Activated naive CD8-positive, alpha-beta T cell treated with anti-CD3 and anti-CD28 coated beads, Interleukin-2, amount 10 ng/mL, durations not matched to agents 7 days and 5 days (primary cell): ENCODE results near the gene FCMR. TPM values are rescaled to one million over a fixed set of nuclear protein-coding genes. Genes with fewer than 3 reads are reported as not detected.
"Not testable (repeated sequence)": the region's sequence is repeated elsewhere in the genome, so short reads cannot be mapped to it uniquely, and the experiment has no call there.

Experiments
- ATAC-seq: fragments of 150-1000 bp; cut with Tn5 transposase; one replicate; pipeline ENCODE4 v1.10.0; 2021; ENCODE audit warnings: low read depth, moderate library complexity
- POLR2A ChIA-PET: fragments of 350-600 bp; sonication (Branson Sonifier 250); formaldehyde crosslinking; loops from one replicate; lab custom pipeline; 2021; ENCODE audit warnings: antibody characterized with exemption; lab: Charles Lee
- DNase-seq: peaks from one replicate; pipeline ENCODE4 v3.0.0; 2021
- H3K27ac Mint-ChIP-seq: one replicate; pipeline ENCODE4 v1.8.0; 2022; ENCODE audit warnings: mild to moderate bottlenecking, mixed read lengths
- H3K27me3 Mint-ChIP-seq: one replicate; pipeline ENCODE4 v1.8.0; 2022; ENCODE audit warnings: mild to moderate bottlenecking, moderate library complexity, mixed read lengths
- H3K36me3 Mint-ChIP-seq: one replicate; pipeline ENCODE4 v1.8.0; 2021; ENCODE audit warnings: mild to moderate bottlenecking, mixed read lengths
- H3K4me1 Mint-ChIP-seq: one replicate; pipeline ENCODE4 v1.8.0; 2021; ENCODE audit warnings: mixed read lengths
- H3K4me3 Mint-ChIP-seq: one replicate; pipeline ENCODE4 v1.8.0; 2022; ENCODE audit warnings: mild to moderate bottlenecking, moderate library complexity, mixed read lengths
- H3K9me3 Mint-ChIP-seq: one replicate; pipeline ENCODE4 v1.8.0; 2021; ENCODE audit warnings: mixed read lengths
- total RNA-seq, 2 experiments: library from RNA; stranded (reverse); gene quantifications; one replicate each; pipeline ENCODE4 v1.2.3, GENCODE V29; 2021

The FCMR gene
- total RNA-seq, 2 experiments from 2014 or later, result 145 to 159 TPM

DNA sequence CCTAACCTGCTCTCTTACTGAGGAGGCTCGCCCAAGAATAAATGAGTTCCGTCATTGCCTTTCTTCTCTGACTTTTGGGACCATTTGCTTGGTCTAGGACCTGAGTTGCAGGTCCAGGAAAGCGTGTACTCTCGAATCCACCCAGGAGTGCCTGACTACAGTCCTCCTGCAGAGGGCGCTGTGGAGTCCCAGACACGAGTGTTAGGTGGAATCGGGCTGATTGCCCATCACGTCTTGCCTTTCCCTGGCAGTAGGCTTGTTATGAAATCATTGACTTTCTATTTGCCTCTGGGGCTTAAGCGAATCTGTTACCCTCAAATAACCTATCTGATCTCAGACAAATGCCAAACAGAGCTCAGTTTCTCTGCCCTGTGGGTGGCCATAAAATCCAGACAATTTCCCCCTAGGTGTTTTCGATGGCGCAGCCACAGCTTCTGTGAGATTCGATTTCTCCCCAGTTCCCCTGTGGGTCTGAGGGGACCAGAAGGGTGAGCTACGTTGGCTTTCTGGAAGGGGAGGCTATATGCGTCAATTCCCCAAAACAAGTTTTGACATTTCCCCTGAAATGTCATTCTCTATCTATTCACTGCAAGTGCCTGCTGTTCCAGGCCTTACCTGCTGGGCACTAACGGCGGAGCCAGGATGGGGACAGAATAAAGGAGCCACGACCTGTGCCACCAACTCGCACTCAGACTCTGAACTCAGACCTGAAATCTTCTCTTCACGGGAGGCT, 56.6 kb downstream of the FCMR start, which contains the start of gene IL20:
TSS of gene IL20 (plus strand) at position 685 of the 733 bp plus-strand sequence. CDS start 230 bp downstream, outside the sequence.
- DNase-seq (peak; percentile 83), ATAC-seq (peak; percentile 79)
- Mint-ChIP-seq H3K9me3 (peaks cover 2% of the 10 kb centered on the region), H3K4me3 (no peak within 1 kb of the TSS), H3K36me3 (no peaks in the 10 kb centered on the region), H3K27me3 (peaks cover 35% of the 10 kb centered on the region), H3K27ac (no peak within 1 kb of the TSS), H3K4me1 (peaks cover 3% of the 10 kb centered on the region)
- POLR2A ChIA-PET, result no interaction called here

DNA sequence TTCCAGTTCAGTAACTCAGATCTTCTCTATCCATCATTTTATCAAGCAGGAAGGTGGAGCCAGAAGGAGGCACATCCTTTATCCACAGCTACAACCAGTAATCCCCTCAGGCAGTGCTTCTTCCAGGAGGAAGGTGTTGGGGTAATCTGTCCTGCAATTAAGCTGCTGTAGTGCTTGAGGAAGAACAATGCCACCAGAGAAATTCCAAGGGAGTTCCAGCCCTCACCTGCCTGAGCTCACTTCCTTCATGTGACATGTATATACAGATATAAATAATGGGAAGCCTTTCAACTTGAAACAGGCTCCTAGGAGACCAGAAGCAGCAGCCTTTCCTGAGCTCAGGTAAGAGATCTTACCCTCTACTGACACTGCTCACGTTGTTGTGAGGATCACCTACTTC, 58.5 kb downstream of the FCMR start:
- H3K4me1 Mint-ChIP-seq, result peaks cover 7% of the 10 kb centered on the region
- DNase-seq, result no peak
- H3K36me3 Mint-ChIP-seq, result no peaks in the 10 kb centered on the region
- no peak for ATAC-seq
- H3K9me3 Mint-ChIP-seq, result peaks cover 2% of the 10 kb centered on the region
- no peak overlapping the region for H3K4me3 Mint-ChIP-seq
- H3K27me3 Mint-ChIP-seq, result peaks cover 32% of the 10 kb centered on the region
- POLR2A ChIA-PET, result no interaction called here
- H3K27ac Mint-ChIP-seq, result no peak overlapping the region

- H3K4me3 Mint-ChIP-seq, result no peak overlapping the region
- peaks cover 13% of the 10 kb centered on the region for H3K4me1 Mint-ChIP-seq
- ATAC-seq (no peak), DNase-seq (no peak)
- H3K36me3 Mint-ChIP-seq, result no peaks in the 10 kb centered on the region
- peaks cover 21% of the 10 kb centered on the region for H3K27me3 Mint-ChIP-seq
- H3K9me3 Mint-ChIP-seq, result peaks cover 2% of the 10 kb centered on the region
- H3K27ac Mint-ChIP-seq, result no peak overlapping the region
- POLR2A ChIA-PET, result no interaction called here
These were observed 61.6 kb downstream of the FCMR start for GRCh38 chr1:206860165-206860564.

DNA sequence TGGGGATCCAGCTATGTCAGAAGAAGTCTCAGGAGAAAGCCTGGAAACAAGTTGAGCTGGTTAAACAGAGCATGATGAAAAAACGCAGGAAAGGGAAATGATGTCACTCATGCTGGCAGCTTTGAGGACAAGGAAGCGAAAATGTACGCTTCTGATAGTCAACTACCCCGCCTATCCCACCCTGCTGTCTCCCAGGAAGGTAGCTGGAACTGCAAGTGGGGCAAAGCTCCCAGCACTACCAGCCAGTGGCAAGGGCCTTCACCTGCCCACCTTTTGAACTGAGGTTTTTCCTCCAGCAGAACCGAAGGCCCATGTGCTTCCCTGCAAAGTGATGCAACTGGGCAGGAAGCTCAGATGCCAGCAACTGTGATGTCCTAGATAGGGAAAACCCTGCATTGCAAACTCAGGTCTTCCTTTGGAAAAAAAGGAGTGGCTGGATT, 62.6 kb downstream of the FCMR start:
- Mint-ChIP-seq H3K36me3 (no peaks in the 10 kb centered on the region), H3K4me3 (no peak overlapping the region), H3K27me3 (peaks cover 17% of the 10 kb centered on the region), H3K4me1 (peaks cover 13% of the 10 kb centered on the region), H3K27ac (peak overlapping the region; percentile 52), H3K9me3 (peaks cover 5% of the 10 kb centered on the region)
- no peak for DNase-seq
- ATAC-seq, result no peak
- POLR2A ChIA-PET, result no interaction called here

DNA sequence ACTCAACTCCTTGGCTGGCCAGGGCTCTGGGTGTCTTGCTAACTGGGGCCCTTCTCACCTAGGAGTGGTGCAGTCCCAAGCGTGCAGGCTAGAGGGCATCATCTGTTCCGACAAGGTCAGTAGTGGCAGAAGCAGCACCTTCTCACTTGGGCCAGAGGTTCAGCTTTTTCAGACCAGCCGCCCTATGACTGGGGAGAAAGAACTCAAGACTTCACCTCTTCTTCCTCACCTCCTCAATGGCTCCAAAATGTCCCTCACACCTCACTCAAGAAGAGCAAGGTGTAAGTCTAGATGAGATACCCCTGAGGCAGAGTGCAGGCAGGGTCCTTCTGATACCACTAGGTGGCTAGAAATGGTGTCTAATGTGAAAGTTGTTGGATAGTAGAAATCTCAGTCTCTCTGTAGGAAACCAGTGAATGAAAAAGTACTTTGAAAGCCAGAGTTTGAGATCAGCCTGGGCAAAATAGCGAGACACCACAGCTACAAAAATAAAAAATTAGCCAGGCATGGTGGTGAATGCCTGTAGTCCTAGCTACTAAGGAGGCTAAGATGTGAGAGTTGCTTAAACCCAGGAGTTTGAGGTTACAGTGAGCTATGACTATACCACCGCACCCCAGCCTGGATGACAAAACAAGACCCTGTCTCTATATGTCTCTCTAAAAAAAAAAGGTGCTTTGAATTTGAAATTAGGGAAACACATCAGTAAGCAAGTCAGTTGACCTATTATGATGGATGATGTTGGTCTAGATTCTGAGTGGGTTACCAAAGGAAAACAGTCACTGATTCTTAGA, 64.9 kb downstream of the FCMR start:
- H3K27ac Mint-ChIP-seq, result no peak overlapping the region
- DNase-seq (no peak), ATAC-seq (no peak)
- H3K9me3 Mint-ChIP-seq, result peaks cover 7% of the 10 kb centered on the region
- peaks cover 15% of the 10 kb centered on the region for H3K27me3 Mint-ChIP-seq
- POLR2A ChIA-PET, result interaction anchor here (0.6 kb wide), 1 partner anchor 13 kb away, joined by 3 read pairs; no protein-coding TSS in a partner anchor
- no peaks in the 10 kb centered on the region for H3K36me3 Mint-ChIP-seq
- no peak overlapping the region for H3K4me3 Mint-ChIP-seq
- H3K4me1 Mint-ChIP-seq, result peaks cover 13% of the 10 kb centered on the region

DNA sequence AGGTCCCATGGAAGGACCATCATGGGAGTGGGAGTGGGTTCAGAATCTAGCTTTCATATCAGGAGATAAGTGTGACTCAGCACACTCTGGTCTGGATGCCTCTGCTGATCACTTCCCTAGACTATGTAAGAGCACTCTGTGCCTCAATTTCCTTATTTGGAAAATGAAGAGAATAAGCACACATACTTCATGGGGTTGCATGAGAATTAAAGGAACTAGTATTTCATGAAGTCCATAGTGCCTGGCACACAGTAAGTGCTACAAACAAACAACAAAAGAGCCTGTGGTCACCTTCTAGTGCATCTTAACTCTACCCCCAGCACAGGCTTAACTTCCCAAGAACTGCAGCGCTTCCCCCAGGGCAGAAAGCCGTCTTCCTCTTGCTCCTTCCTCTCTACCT, 65.9 kb downstream of the FCMR start:
- H3K4me3 Mint-ChIP-seq, result no peak overlapping the region
- H3K36me3 Mint-ChIP-seq, result peaks cover 2% of the 10 kb centered on the region
- no peak for ATAC-seq
- H3K4me1 Mint-ChIP-seq, result peaks cover 13% of the 10 kb centered on the region
- POLR2A ChIA-PET, result no interaction called here
- H3K27ac Mint-ChIP-seq, result no peak overlapping the region
- peaks cover 18% of the 10 kb centered on the region for H3K27me3 Mint-ChIP-seq
- peaks cover 7% of the 10 kb centered on the region for H3K9me3 Mint-ChIP-seq
- no peak for DNase-seq

DNA sequence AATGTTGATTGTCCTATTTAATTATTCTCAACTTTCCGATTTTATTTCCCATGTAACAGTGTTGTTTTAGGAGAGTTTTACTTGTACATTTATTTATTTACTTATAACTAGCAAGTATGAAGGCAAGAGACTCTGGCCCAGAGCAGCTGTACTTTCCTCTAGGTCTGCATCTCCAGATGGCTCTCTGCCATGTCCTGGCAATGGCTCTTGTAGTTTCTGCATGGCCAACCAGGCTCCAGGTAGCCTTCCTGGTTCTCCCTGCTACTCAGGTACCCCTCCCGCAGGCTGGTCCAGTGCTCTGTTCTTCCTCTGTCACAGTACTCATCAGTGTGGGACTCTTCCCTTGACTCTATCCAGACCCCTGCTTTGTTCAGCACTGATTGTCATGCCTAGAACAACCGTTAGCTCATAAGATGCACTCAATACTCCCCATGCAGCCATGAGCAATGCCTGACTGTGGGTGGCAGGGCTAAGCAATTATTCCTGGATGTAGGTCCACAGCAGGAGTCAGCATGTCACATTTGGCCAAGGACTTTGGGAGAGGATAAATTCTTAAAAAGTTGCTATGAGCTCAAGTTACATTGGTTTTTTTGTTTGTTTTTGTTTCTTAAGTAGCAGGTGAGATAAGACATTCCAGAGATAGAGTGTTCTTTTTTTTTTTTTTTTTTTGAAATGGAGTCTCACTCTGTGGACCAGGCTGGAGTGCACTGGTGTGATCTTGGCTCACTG, 67.2 kb downstream of the FCMR start:
- H3K4me3 Mint-ChIP-seq, result no peak overlapping the region
- DNase-seq (no peak), ATAC-seq (no peak)
- H3K36me3 Mint-ChIP-seq, result peaks cover 4% of the 10 kb centered on the region
- peaks cover 9% of the 10 kb centered on the region for H3K4me1 Mint-ChIP-seq
- peaks cover 30% of the 10 kb centered on the region for H3K27me3 Mint-ChIP-seq
- POLR2A ChIA-PET, result no interaction called here
- no peak overlapping the region for H3K27ac Mint-ChIP-seq
- peaks cover 7% of the 10 kb centered on the region for H3K9me3 Mint-ChIP-seq

DNA sequence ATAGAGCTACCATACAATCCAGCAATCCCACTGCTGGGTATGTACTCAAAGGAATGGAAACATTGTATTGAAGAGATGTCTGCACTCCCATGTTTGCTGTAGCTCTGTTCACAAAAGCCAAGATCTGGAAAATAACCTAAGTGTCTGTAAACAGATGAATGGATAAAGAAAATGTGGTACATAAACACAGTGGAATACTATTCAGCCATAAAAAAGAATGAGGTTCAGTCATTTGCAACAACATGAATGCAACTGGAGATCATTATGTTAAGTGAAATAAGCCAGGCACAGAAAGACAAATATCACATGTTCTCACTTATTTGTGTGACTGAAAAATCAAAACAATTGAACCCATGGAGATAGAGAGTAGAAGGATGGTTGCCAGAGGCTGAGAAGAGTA, 68.0 kb downstream of the FCMR start:
- DNase-seq, H3K36me3 Mint-ChIP-seq, POLR2A ChIA-PET, H3K9me3 Mint-ChIP-seq, H3K4me1 Mint-ChIP-seq, H3K4me3 Mint-ChIP-seq, ATAC-seq, H3K27ac Mint-ChIP-seq: not testable (repeated sequence)
- H3K27me3 Mint-ChIP-seq, result peaks cover 31% of the 10 kb centered on the region

Other genes with a start within 250 kb of the FCMR start
- 10 to 100 TPM; 72.6 to 74.9 TPM for gene MAPKAPK2, start 237.0 kb downstream of the FCMR start, total RNA-seq
- gene IL19, start 151.2 kb downstream of the FCMR start, total RNA-seq, result not detected
- gene IL10, start 149.4 kb downstream of the FCMR start, total RNA-seq, result under 1 TPM in 1 of 2 experiments, not detected in 1; 0.17 TPM
- not detected for gene IL20, start 56.3 kb downstream of the FCMR start, total RNA-seq
- not detected for gene IL24, start 24.5 kb downstream of the FCMR start, total RNA-seq
- not detected for gene PIGR, start 24.5 kb upstream of the FCMR start, total RNA-seq
- gene FCAMR, start 48.5 kb upstream of the FCMR start, total RNA-seq, result under 1 TPM in 1 of 2 experiments, not detected in 1; 0.22 TPM
- gene C1orf116, start 110.8 kb upstream of the FCMR start, total RNA-seq, result not detected
- gene YOD1, start 129.3 kb upstream of the FCMR start, total RNA-seq, result 10 to 100 TPM; 10.1 to 10.2 TPM
- gene PFKFB2, start 131.3 kb upstream of the FCMR start, total RNA-seq, result 1 to 10 TPM; 4.6 to 4.8 TPM
- 1 to 10 TPM; 1.0 to 2.7 TPM for gene C4BPB, start 166.9 kb upstream of the FCMR start, total RNA-seq
- gene C4BPA, start 182.3 kb upstream of the FCMR start, total RNA-seq, result not detected